Measurements from ENCODE around the gene TCEANC2. TPM values are rescaled to one million over a fixed set of nuclear protein-coding genes. Genes with fewer than 3 reads are reported as not detected.
A peak's percentile ranks its signal among the peaks of the same experiment; 100 is the strongest.

Gene TCEANC2
- total RNA-seq (2012; rRNA removed) (3.1 and 3.2 TPM in 2 replicates), polyA plus RNA-seq (2012; rRNA removed) (2.4 TPM in 2 replicates), Bru-seq, nascent RNA (percentile 47 among the genes with signal in this experiment), BruChase-seq, experiment 1, labeled RNA remaining after a 6-hour chase (percentile 58 among the genes with signal in this experiment), BruChase-seq, experiment 2, labeled RNA remaining after a 2-hour chase (percentile 51 among the genes with signal in this experiment)
- polyA plus RNA-seq (2012; cell fraction: cytosol; rRNA removed) = 1.1 TPM in 2 replicates
- 1.4 and 3.1 TPM in 2 replicates for polyA plus RNA-seq (2012; cell fraction: nucleus; rRNA removed; ENCODE audit: low replicate concordance)
- long read RNA-seq, full-length matches to known transcripts = 3 of 4 reads
- long read RNA-seq, partial matches to known transcripts = 0 of 4 reads
- long read RNA-seq, other reads (novel, unspliced or antisense) = 1 of 4 reads

DNA sequence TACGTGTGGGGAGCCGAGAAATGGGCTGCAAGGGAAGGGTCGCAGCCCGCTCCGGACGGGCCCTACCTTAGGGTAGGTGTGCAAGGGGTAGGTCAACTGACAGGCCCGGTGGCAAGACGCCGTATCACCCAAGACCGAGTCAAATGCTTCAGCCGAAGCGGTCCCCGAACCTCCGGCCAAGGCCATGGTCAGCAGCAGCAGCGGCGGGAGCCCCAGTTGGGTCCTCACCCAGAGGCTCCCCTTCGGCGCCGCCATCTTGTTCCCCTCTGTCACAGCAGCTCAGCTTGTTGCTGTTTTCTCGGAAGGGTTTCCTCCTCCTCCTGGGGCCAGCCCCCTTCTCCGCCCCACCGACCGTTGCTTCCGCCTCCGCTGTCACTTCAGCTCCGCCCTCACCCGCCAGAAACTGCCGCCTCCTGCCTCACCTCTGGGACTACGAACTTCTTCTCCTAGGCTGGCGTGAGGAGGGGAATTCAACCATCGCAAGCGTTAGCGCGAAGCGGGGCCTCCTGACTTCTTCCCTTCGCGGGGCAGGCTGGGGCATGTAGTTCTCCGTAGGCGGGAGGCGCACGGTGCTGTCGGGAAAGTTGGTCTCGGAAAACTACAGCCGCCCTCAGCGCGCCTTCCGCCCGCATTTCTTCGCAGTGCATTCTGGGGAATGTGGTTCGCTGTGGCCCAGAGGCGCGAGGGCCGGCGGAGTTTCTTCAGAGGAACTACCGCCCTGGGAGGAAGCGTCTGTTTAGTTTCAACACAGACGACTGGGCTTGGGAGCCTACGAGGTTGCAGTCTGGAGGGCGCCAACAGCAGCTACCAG, at the start of gene TCEANC2, which contains the start of gene TMEM59:
Gene TCEANC2, plus strand, starts transcription at position 675 of the 811 bp plus-strand sequence. CDS start 815 bp downstream, outside the sequence.
Gene TMEM59, minus strand, starts transcription at position 271 of the 811 bp plus-strand sequence. Its CDS starts 16 bp downstream, at position 255.
- ChIA-PET CTCF (interaction anchor here (1.4 kb wide), 1 partner anchor 61 kb away, joined by 3 read pairs; no protein-coding TSS in a partner anchor), POLR2A (ENCODE audit: unreplicated experiment) (interaction anchor here (0.5 to 1.8 kb wide), 4 partner anchors 11 to 259 kb away, joined by 3 to 4 read pairs (median 4); partner anchors contain the start of gene IFT25)
- peak within 1 kb of the TSS; percentile 95 for H3K4me2 ChIP-seq (ENCODE audit: low read depth, low read length)
- peak within 1 kb of the TSS; percentile 75 for H3K27ac ChIP-seq (ENCODE audit: insufficient read depth, low read length)
- peak within 1 kb of the TSS; percentile 96 for H3K23ac ChIP-seq (ENCODE audit: low read depth, low read length)
- peak within 1 kb of the TSS; percentile 58 for H2AK5ac ChIP-seq (ENCODE audit: low read depth, low read length)
- H3K9me3 ChIP-seq (ENCODE audit: control insufficient read depth, insufficient read depth, low read length) = no peaks in the 10 kb centered on the region
- peak within 1 kb of the TSS; percentile 78 for H4K91ac ChIP-seq (ENCODE audit: insufficient read depth, low read depth, low read length)
- H3K4me1 ChIP-seq (ENCODE audit: control insufficient read depth, insufficient read depth, low read length) = peaks cover 2% of the 10 kb centered on the region; the same call in 1 of the 2 replicates
- in situ Hi-C loops (cut with MboI; ENCODE audit: low sequenced_read_pairs) (loop anchor here (25.0 kb wide), 1 partner anchor 191 kb away; no protein-coding TSS in a partner anchor), intact Hi-C loops (cut with micrococcal nuclease) (loop anchor here (2.0 to 5.0 kb wide), 3 partner anchors 96 to 191 kb away; no protein-coding TSS in a partner anchor), dilution Hi-C loops (cut with HindIII; ENCODE audit: low sequenced_read_pairs, unreplicated experiment) (no loop called here)
- H3K4me3 ChIP-seq (ENCODE audit: insufficient read depth, low read depth, low read length) = peak within 1 kb of the TSS; percentile 79
- H3K36me3 ChIP-seq (ENCODE audit: control insufficient read depth, insufficient read depth, low read length) = no peaks in the 10 kb centered on the region
- peaks cover 6% of the 10 kb centered on the region; the same call in 1 of the 2 replicates for H3K9me1 ChIP-seq (ENCODE audit: insufficient read depth, low read length)
- peak within 1 kb of the TSS; percentile 94 for H2AFZ ChIP-seq (replicated peaks; ENCODE audit: low read length, poor library complexity)
- H3K56ac ChIP-seq (ENCODE audit: extremely low read depth, insufficient read depth, low read length) = peak within 1 kb of the TSS; percentile 83
- H4K8ac ChIP-seq (ENCODE audit: low read depth in 2 of 2, low read length in 2 of 2) = peak within 1 kb of the TSS; percentile 65 to 94
- peak within 1 kb of the TSS; percentile 28; the same call in 1 of the 2 replicates for H2BK120ac ChIP-seq (ENCODE audit: low read depth, low read length)
- H3K14ac ChIP-seq (replicated peaks; ENCODE audit: low read depth, low read length) = peak within 1 kb of the TSS; percentile 91
- DNase-seq = peak; percentile 99
- H2BK20ac ChIP-seq (ENCODE audit: low read depth, low read length) = no peak within 1 kb of the TSS
- H2AK9ac ChIP-seq (replicated peaks; ENCODE audit: low read depth, low read length, poor library complexity) = peak within 1 kb of the TSS; percentile 97
- peak within 1 kb of the TSS; percentile 78 for H4K5ac ChIP-seq (ENCODE audit: low read depth, low read length)
- peak within 1 kb of the TSS; percentile 87 for H3K4ac ChIP-seq (ENCODE audit: low read depth, low read length)
- H3K79me1 ChIP-seq (ENCODE audit: low read depth in 1 of 2, low read length in 2 of 2) = peaks cover 17 to 48% of the 10 kb centered on the region in 2 experiments
- H2BK15ac ChIP-seq (ENCODE audit: low read depth, low read length) = 0 out of 3 replicates have a peak within 1 kb of the TSS, but pooled peaks have one; percentile 13
- 0% methylated on average over 37 of the region's 59 CpGs; no CpG with 5 or more reads in 1 of the 2 experiments for WGBS, 2 experiments (ENCODE audit: extremely low coverage in 2 of 2, insufficient read length in 1 of 2)
- peak within 1 kb of the TSS; percentile 52 for H2BK5ac ChIP-seq (ENCODE audit: low read depth, low read length, poor library complexity, severe bottlenecking)
- peak; percentile 92 for ATAC-seq (ENCODE audit: low read depth)
- peak within 1 kb of the TSS; percentile 79 for H3K9ac ChIP-seq (ENCODE audit: low read depth, low read length)
- peaks cover 3% of the 10 kb centered on the region; the same call in 1 of the 2 replicates for H4K20me1 ChIP-seq (ENCODE audit: insufficient read depth, low read length)
- H3K18ac ChIP-seq (ENCODE audit: low read depth, low read length) = peak within 1 kb of the TSS; percentile 7
- no TSS peak for BruUV-seq (replicated peaks)
- no peaks in the 10 kb centered on the region for H3K27me3 ChIP-seq (ENCODE audit: control insufficient read depth, insufficient read depth, low read length)
- TF ChIP-seq NFE2L2 (IDR thresholded peaks at IDR 0.05; ENCODE audit: low read depth, low read length) (no peak), RCOR1 (IDR thresholded peaks at IDR 0.05; ENCODE audit: insufficient replicate concordance, low read length) (no peak), MAZ (IDR thresholded peaks at IDR 0.05; ENCODE audit: borderline replicate concordance, low read depth, low read length) (peak; percentile 81), POLR2A (IDR thresholded peaks at IDR 0.05; ENCODE audit: low read depth, low read length) (peak; percentile 54), RAD21 (IDR thresholded peaks at IDR 0.05; ENCODE audit: low read length) (no peak), BHLHE40 (IDR thresholded peaks at IDR 0.05; ENCODE audit: low read depth, low read length) (no peak), CHD1 (IDR thresholded peaks at IDR 0.05; ENCODE audit: low read depth, low read length) (0 out of 2 replicates have a peak, but pooled peaks have one; percentile 53), MAFK (IDR thresholded peaks at IDR 0.05; ENCODE audit: low read depth, low read length) (no peak), CEBPB (IDR thresholded peaks at IDR 0.05; ENCODE audit: low read depth, low read length) (peak; percentile 28; the same call in 1 of the 2 replicates)
- TF ChIP-seq, protein P1, sequence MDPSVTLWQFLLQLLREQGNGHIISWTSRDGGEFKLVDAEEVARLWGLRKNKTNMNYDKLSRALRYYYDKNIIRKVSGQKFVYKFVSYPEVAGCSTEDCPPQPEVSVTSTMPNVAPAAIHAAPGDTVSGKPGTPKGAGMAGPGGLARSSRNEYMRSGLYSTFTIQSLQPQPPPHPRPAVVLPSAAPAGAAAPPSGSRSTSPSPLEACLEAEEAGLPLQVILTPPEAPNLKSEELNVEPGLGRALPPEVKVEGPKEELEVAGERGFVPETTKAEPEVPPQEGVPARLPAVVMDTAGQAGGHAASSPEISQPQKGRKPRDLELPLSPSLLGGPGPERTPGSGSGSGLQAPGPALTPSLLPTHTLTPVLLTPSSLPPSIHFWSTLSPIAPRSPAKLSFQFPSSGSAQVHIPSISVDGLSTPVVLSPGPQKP (IDR thresholded peaks at IDR 0.05; ENCODE audit: borderline replicate concordance, low read depth, low read length) = no peak
- TF ChIP-seq, protein P2, sequence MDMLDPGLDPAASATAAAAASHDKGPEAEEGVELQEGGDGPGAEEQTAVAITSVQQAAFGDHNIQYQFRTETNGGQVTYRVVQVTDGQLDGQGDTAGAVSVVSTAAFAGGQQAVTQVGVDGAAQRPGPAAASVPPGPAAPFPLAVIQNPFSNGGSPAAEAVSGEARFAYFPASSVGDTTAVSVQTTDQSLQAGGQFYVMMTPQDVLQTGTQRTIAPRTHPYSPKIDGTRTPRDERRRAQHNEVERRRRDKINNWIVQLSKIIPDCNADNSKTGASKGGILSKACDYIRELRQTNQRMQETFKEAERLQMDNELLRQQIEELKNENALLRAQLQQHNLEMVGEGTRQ (IDR thresholded peaks at IDR 0.05; ENCODE audit: low read depth, low read length) = peak; percentile 74; the same call in 1 of the 2 replicates
